Stomach (tissue), 4 donors: Measurements from ENCODE around the gene FAM47E.

Source experiments
- EP300 ChIP-seq: sonication (generic); formaldehyde crosslinking; IDR thresholded peaks from one replicate; pipeline ENCODE4 v1.6.1; 2017; ENCODE audit warnings: antibody characterized with exemption
- POLR2A ChIP-seq, 4 donors: fragments of 450-650 bp; IDR thresholded peaks; one replicate each; pipeline ENCODE4 v1.6.1; 2016; ENCODE audit warnings: antibody characterized with exemption in 4 of 4, control low read depth in 2 of 4, mild to moderate bottlenecking in 1 of 4, moderate library complexity in 1 of 4
- POLR2AphosphoS5 ChIP-seq, 3 donors: sonication (generic); formaldehyde crosslinking; IDR thresholded peaks; one replicate each; pipeline ENCODE4 v1.6.1; 2016; ENCODE audit warnings: antibody characterized with exemption in 3 of 3
- TF ChIP-seq, protein P1 (sequence below), 7 experiments: fragments of 450-650 bp in 4 of 7; fragments of 200-600 bp in 3 of 7; sonication (generic) in 3 of 7; IDR thresholded peaks; one replicate each; pipeline ENCODE4 v1.5.1; 2016 to 2019; ENCODE audit warnings: antibody characterized with exemption in 7 of 7, control low read depth in 2 of 7, mild to moderate bottlenecking in 1 of 7

DNA sequence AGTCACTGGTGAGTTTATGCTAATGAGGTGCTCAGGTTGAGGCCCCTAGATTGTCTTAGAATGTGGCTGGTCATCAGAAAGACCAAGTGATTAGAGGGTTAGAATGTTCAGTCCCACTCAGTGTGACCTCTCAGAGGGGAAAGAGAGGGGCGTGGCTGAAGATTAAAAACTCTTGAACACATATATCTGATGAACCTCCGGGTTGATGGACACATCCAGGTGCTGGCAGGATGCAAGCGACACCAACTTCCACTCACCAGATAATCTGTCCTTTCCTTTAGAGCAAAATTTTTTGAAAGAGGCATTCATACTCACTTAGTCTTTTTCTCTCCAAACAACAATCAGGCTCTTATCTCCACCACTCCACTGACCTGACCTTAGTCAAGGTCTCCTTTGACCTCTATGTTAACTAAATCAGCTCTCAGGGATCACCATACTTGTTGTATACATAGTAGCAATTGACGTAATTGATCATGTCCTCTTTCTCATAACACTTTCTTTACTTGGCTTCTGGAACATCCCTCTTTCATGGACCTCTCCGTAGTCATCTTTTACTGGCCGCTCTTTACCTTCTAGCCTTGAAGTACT, 14.2 kb downstream of the FAM47E start:
- TF ChIP-seq, protein P1, sequence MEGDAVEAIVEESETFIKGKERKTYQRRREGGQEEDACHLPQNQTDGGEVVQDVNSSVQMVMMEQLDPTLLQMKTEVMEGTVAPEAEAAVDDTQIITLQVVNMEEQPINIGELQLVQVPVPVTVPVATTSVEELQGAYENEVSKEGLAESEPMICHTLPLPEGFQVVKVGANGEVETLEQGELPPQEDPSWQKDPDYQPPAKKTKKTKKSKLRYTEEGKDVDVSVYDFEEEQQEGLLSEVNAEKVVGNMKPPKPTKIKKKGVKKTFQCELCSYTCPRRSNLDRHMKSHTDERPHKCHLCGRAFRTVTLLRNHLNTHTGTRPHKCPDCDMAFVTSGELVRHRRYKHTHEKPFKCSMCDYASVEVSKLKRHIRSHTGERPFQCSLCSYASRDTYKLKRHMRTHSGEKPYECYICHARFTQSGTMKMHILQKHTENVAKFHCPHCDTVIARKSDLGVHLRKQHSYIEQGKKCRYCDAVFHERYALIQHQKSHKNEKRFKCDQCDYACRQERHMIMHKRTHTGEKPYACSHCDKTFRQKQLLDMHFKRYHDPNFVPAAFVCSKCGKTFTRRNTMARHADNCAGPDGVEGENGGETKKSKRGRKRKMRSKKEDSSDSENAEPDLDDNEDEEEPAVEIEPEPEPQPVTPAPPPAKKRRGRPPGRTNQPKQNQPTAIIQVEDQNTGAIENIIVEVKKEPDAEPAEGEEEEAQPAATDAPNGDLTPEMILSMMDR (IDR thresholded peaks at IDR 0.05), result no peak
- TF ChIP-seq POLR2A (IDR thresholded peaks at IDR 0.05), result no peak
- TF ChIP-seq EP300, result no peak
- no peak for TF ChIP-seq POLR2AphosphoS5 (IDR thresholded peaks at IDR 0.05)
